HL-60 (cell line): ENCODE data around the gene PSMC3.

Experiments used
- GABPA ChIP-seq: IDR thresholded peaks from 2 replicates; pipeline ENCODE4 v1.6.1; 2012; ENCODE audit warnings: low read depth
- POLR2AphosphoS5 ChIP-seq: IDR thresholded peaks from 2 replicates; pipeline ENCODE4 v1.6.1; 2012; ENCODE audit warnings: low read depth
- REST ChIP-seq: IDR thresholded peaks from 2 replicates; pipeline ENCODE4 v1.6.1; 2012; ENCODE audit warnings: low read depth; ENCODE audit not compliant: insufficient replicate concordance
- SPI1 ChIP-seq: IDR thresholded peaks from 2 replicates; pipeline ENCODE4 v1.6.1; 2012; ENCODE audit warnings: low read depth, mild to moderate bottlenecking, borderline replicate concordance
- TF ChIP-seq, protein P1 (sequence below): IDR thresholded peaks from one replicate; pipeline ENCODE4 v1.5.1; 2011; ENCODE audit warnings: low read length, control low read depth, inconsistent platforms; ENCODE audit not compliant: insufficient read depth

- TF ChIP-seq, protein P1, sequence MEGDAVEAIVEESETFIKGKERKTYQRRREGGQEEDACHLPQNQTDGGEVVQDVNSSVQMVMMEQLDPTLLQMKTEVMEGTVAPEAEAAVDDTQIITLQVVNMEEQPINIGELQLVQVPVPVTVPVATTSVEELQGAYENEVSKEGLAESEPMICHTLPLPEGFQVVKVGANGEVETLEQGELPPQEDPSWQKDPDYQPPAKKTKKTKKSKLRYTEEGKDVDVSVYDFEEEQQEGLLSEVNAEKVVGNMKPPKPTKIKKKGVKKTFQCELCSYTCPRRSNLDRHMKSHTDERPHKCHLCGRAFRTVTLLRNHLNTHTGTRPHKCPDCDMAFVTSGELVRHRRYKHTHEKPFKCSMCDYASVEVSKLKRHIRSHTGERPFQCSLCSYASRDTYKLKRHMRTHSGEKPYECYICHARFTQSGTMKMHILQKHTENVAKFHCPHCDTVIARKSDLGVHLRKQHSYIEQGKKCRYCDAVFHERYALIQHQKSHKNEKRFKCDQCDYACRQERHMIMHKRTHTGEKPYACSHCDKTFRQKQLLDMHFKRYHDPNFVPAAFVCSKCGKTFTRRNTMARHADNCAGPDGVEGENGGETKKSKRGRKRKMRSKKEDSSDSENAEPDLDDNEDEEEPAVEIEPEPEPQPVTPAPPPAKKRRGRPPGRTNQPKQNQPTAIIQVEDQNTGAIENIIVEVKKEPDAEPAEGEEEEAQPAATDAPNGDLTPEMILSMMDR = no peak
- TF ChIP-seq POLR2AphosphoS5 (peak; percentile 99), REST (peak; percentile 70), GABPA (peak; percentile 72), SPI1 (peak; percentile 97)
Measured at GRCh38 chr11:47394322-47395222, 31.7 kb downstream of the PSMC3 start.
